HT-29 (cell line): ENCODE measurements around the gene IQGAP2. TPM values are rescaled to one million over a fixed set of nuclear protein-coding genes. Genes with fewer than 3 reads are reported as not detected.
"Not testable (repeated sequence)": the region's sequence is repeated elsewhere in the genome, so short reads cannot be mapped to it uniquely, and the experiment has no call there.

ENCODE experiments used
- DNase-seq: peaks from one replicate; pipeline ENCODE4 v3.0.0-alpha.2; 2015; ENCODE audit warnings: low spot score
- total RNA-seq: library from RNA; depleted of rRNA; stranded (reverse); fragments of >200 nt; shearing (Covaris generic); gene quantifications from 2 replicates; pipeline ENCODE4 v1.2.3, GENCODE V29; 2014

Gene IQGAP2
- total RNA-seq, 1 experiment from 2014 or later = 18.6 TPM

DNA sequence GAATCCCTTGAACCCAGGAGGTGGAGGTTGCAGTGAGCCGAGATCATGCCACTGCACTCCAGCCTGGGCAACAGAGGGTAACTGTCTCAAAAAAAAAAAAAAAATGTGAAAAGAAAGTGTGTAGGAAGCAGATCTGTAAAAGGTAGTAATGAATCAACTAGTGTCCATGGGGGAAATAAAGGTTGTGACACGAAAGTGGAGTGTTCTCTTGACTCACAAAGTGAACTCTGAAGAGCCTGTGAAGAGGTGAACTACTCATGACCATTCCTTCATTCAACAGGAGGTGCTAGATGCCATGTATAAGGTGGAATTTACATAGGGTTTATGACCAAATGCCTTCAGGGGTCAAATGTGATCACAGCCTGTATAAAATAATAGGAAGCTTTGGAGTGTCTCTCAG is 12.8 kb downstream of the IQGAP2 start:
- DNase-seq = no peak

DNA sequence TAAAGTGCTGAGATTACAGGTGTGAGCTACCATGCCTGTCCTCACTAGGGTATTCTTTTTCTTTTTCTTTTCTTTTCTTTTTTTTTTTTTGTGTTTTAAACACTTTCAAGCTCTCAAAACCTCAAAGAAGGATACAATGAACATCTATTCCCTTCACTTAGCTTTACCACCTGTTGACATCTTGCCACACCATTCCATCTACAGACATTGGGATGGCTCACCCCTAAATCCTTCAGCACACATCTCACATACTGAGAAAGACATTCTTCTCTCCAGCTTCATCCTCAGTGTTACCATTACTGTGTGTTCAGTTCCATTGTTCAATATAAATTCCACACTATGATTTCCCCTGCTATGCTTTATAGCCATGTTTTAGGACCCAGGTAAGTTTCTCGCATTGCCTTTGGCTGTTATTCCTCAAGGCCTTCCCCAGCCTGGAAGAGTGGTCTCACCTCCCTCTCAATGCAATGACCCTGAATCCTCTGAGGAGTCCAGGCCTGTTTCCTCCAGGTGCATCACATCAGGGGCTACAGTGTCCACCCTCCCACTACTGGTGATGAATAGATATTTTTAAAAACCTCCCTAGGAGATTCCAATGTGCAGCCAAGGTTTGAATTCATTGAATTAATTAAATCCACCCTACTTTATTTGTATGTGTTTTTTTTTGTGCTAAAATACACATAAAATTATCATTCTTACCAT is 16.7 kb downstream of the IQGAP2 start:
- no peak for DNase-seq

DNA sequence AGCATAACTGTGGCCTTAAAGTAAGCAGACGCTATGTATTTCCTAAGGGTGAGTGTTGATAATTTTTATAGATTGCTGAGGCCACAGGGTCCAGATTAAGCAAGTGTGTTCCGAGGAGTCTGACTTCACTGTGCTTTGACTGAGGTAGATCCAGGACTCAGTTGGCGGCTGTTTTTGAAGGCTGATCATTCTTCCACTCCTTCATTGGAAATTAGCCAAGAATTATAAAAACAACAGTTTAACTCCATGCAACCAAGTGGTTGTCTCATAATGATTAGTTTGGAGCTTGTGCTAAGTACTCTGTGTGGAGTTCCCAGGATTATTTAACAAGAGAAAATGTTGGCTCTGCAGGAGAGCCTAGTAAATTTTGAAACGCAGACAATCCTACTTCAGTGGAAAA is 19.1 kb downstream of the IQGAP2 start:
- no peak for DNase-seq

DNA sequence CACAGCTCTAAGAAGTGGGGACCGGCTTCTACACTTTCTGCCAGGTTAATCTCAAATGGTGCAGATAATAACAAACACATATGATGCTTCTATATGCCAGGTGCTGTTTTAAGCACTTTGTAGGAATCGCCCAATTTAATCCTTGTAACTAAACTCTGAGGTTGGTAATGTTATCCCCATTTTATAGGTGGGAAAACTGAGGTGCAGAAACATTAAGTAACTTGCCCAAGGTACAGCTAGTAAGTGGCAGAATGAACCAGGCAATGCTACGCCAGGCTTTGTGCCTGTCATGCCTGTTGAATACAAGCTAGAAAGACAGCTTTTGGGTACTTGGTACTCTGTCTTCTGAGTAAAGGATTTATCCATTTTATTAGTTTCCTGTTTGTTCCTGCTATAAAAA is 19.7 kb downstream of the IQGAP2 start:
- no peak for DNase-seq

- DNase-seq = no peak
These were observed 22.1 kb downstream of the IQGAP2 start for GRCh38 chr5:76425146-76425545.

DNA sequence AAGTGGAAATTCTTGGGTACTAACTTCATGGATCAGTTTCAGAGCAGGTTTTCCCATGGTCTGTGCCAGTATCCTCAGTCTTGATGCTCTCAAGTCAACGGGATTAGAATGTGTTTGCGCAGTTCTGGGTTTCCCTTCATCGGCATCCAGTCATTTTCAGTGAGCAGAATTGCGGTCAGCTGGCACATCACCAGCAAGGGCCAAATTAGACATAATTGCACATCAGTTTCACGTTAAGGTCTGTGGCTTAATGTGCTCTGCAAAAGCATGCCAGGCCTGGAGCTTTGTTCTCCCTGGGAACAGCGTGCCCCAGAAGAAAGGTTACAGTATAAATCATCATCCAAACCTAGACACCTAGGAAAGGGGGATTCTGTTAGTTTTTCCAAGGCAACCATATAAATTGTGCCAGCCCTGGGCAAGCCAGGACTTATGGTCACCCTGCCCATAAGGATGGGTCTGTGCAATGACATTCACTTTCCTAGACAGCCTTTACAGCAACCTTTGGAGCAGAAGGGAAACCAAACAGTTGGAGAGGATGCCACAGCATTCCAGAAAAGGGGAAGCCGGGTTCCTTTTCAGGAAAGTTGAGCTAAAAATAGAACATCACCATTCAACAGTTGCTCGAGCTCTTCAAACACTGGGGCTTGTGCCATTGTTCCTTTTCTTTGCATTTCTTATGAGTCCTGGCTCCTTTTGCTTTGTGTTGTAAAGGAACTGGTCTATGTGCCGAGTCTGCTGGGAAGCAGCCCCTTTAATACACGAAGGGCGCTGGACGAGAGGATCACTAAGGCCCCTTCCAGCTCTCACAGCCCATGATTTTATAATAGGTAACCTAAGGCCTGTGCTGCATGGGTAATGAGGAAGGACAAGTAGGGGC is 23.1 kb downstream of the IQGAP2 start:
- no peak for DNase-seq

- no peak for DNase-seq
These were observed 24.4 kb downstream of the IQGAP2 start for GRCh38 chr5:76427206-76428140.

DNA sequence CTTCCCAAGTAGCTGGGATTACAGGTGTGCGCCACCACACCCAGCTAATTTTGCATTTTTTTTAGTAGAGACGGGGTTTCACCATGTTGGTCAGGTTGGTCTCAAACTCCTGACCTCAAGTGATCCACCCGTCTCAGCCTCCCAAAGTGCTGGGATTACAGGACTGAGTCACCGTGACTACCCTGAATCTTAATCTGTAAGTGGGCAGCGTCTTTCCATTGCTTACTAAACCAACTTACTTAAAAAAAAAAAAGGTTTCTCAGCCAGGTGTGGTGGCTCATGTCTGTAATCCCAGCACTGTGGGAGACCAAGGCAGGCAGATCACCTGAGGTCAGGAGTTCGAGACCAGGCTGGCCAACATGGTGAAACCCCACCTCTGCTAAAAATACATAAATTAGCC is 25.5 kb downstream of the IQGAP2 start:
- DNase-seq = not testable (repeated sequence)

DNA sequence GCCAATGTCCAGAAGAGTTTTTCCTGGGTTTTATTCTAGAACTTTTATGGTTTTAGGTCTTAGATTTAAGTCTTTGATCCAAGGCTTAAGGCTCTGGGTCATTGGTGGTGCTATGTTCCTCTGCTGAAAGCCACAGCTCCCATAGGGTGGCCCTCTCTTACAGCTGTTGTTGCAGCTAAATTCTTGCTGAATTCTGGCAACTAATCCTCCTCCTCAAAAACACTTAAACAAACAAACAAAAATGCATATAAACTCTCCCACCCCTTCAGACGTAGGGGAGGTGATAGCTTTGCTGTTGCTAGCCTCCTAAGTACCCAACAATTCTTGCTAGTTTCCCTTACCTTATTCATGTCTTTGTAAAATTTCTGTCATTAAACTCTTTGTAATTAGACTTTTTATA is 30.2 kb downstream of the IQGAP2 start:
- DNase-seq = no peak

- not testable (repeated sequence) for DNase-seq
These were observed 34.4 kb downstream of the IQGAP2 start for GRCh38 chr5:76437507-76437906.

DNA sequence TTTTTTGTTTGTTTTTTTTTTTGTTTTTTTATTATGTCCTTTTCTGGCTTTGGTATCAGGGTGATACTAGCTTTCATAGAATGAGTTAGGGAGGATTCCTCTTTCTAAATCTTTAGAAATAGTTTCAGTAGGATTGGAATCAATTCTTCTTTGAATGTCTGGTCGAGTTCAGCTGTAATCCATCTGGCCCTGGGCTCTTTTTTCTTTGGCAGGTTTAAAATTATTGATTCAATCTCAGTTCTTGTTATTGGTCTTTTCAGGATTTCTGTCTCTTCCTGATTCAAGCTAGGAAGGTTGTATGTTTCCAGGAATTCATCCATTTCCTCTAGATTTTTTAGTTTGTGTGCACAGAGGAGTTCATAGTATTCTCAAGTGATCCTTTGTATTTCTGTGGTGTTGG is 34.9 kb downstream of the IQGAP2 start:
- no peak for DNase-seq

DNA sequence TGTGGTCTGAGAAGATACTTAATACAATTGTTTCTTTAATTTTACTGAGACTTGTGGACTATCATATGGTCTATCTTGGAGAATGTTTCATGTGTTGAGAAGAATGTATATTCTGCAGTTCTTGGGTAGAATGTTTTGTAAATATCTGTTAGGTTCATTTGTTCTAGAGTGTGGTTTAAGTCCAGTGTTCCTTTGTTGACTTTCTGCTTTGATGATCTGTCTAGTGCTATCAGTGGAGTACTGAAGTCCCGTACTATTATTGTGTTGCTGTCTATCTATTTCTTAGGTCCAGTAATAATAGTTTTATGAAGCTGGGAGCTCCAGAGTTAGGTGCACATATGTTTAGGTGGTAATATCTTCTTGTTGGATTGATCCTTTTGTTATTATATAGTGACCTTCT is 36.1 kb downstream of the IQGAP2 start:
- DNase-seq = no peak

DNA sequence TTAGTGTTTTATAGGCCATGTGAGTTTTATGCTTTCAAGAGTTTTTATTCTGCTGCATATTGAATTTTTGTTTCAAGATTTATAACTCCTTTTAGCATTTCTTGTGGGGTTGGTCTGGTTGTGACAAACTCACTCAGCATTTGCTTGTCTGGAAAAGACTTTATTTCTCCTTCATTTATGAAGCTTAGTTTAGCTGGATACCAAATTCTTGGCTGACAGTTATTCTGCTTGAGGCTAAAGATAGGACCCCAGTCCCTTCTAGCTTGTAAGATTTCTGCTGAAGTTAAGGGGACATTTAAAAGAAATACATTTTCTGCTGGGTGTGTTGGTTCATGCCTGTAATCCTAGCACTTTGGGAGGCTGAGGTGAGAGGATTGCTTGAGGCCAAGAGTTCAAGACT is 36.8 kb downstream of the IQGAP2 start:
- no peak for DNase-seq

DNA sequence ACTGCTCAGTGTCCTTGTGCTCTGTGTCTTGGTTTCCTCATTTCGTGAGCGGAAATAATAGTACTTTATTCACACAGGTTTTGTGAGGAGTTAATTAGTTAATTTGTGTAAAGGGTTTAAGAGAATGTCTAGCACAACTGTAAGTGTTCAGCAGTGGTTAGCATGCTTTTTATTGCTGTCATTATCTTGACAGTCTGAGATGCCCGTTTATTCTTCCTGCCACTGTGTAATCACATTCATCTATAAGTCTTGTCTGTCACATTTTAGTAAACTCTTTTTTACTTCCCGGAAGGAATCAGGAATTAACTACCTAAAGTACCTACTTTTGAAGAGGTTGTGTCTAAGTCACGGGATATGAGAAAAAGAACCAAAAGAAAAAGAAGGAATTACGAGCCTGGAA is 38.0 kb downstream of the IQGAP2 start:
- no peak for DNase-seq

DNA sequence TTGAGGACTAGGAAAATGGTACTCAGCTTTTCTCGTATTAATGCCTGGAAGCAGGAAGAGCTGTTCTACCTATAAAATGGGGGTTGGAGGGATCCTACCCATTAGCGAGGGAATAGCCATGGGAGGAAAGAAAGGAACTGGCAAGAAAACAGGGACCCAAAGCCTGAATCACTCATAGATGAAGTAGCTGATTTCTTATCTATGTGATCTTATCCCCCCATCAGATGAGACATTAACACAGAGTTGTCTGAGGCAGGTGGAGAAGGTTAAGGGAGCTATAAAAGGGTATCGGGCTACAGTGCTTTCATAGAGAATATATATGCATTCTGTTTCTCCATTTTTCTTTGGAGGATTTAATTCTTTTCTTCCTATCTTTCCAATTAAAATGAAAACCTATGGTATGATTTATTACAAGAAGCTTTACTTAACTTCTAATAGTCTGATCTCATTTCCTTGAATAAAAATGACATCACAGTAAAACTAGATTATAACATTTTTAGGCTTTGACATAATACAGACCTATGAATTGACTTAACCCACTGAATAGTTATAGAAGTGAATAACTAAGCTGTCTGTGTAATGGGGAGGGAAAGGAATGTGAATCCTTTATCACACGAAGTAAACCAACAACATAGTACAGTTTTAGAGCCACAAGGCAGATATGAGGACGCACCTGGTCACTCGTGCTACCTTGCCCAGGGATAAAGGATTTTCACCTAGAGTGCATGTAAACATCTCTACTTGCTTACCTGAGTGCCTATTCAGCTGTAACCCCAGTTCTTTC is 39.0 kb downstream of the IQGAP2 start:
- DNase-seq = no peak

- no peak for DNase-seq
These were observed 40.1 kb downstream of the IQGAP2 start for GRCh38 chr5:76443066-76443800.

DNA sequence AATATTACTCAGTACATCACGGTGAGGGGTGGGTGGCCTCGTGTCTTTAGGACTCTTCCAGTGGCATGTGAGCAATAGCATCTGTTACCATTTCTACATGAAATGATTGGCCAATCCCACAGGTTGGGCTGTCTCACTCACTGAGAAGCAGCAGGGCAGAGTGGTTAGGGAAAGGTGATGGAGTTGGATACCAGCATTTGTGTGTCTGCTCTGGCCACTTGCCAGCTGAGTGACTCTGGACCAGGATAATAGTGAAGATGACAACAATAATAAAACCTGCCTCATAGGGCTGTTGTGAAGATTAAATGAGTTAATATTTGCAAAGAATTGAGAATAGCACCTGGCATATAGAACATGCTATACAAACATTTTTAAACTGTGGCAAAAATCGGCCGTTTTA is 42.0 kb downstream of the IQGAP2 start:
- no peak for DNase-seq

DNA sequence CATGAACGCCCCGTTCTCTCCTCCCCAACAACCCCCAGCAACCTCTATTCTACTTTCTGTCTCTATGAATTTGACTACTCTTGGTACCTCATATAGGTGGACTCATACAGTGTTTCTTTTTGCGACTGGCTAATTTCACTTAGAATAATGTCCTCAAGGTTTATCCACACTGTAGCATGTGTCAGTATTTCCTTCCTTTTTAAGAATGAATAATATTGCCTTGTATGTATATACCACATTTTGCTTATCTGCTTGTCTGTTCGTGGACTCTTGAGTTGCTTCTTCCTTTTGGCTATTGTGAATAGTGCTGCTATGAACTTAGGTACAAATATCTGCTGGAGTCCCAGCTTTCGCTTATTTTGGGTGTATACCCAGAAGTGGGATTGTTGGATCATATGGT is 42.7 kb downstream of the IQGAP2 start:
- no peak for DNase-seq

DNA sequence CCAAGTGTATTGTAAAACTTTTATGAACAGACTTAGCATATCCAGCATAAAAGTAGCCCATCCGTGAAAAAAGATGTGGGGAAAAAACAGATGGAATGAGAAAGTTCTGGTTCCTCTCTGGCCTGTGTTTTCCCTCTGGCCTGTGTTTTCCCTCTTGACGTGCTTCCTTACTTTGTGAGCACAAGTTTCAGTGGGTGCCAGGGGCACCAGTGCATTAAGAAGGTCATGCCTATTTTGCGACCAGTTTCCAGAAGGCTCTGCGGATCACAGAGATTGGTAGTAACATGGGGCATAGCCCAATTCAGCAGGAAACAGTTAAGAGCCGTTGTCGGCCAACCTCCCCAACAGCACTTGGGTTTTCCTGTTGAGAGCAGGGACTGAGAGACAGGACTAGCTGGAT is 43.7 kb downstream of the IQGAP2 start:
- DNase-seq = no peak

GRCh38 chr5:76449606-76450005 is 46.5 kb downstream of the IQGAP2 start:
- no peak for DNase-seq
